Loucy (cell line): Measurements from ENCODE around the gene COL23A1.

ENCODE experiments used
- H2AFZ ChIP-seq: fragments of 200-600 bp; sonication (generic); 2 replicates; pipeline ENCODE4 v1.6.0; 2016; ENCODE audit warnings: antibody characterized with exemption, mild to moderate bottlenecking, low read length, moderate library complexity
- H3F3A ChIP-seq: fragments of 200-600 bp; 2 replicates; pipeline ENCODE4 v1.6.0; 2016; ENCODE audit warnings: antibody characterized with exemption, low read depth, mild to moderate bottlenecking
- H3K27me3 ChIP-seq: fragments of 200-600 bp; sonication (generic); 2 replicates; pipeline ENCODE4 v1.6.1; 2014; ENCODE audit warnings: low read length, mild to moderate bottlenecking; ENCODE audit not compliant: insufficient read depth, poor library complexity, severe bottlenecking
- H3K36me3 ChIP-seq: fragments of 200-600 bp; sonication (generic); 2 replicates; pipeline ENCODE4 v1.6.1; 2016; ENCODE audit warnings: low read length; ENCODE audit not compliant: insufficient read depth
- H3K4me1 ChIP-seq: fragments of 200-600 bp; sonication (generic); 2 replicates; pipeline ENCODE4 v1.5.1; 2014; ENCODE audit warnings: low read length, mild to moderate bottlenecking; ENCODE audit not compliant: insufficient read depth, poor library complexity, severe bottlenecking
- H3K4me2 ChIP-seq: fragments of 200-600 bp; sonication (generic); 2 replicates; pipeline ENCODE4 v1.6.0; 2014; ENCODE audit warnings: antibody characterized with exemption, low read length, low read depth, mild to moderate bottlenecking; ENCODE audit not compliant: poor library complexity, severe bottlenecking
- H3K4me3 ChIP-seq: fragments of 200-600 bp; sonication (generic); 2 replicates; pipeline ENCODE4 v1.5.1; 2014; ENCODE audit warnings: low read length, mild to moderate bottlenecking, mixed read lengths; ENCODE audit not compliant: poor library complexity, severe bottlenecking
- H3K79me2 ChIP-seq: fragments of 200-600 bp; sonication (generic); 2 replicates; pipeline ENCODE4 v1.6.1; 2014; ENCODE audit warnings: low read length; ENCODE audit not compliant: insufficient read depth
- H3K9ac ChIP-seq: fragments of 200-600 bp; sonication (generic); 2 replicates; pipeline ENCODE4 v1.6.0; 2014; ENCODE audit warnings: mild to moderate bottlenecking, low read depth, low read length, moderate library complexity; ENCODE audit not compliant: poor library complexity, severe bottlenecking
- H3K9me2 ChIP-seq: fragments of 200-600 bp; sonication (generic); replicated peaks from 2 replicates; pipeline ENCODE4 v1.6.1; 2016; ENCODE audit warnings: low read depth, low read length, mixed read lengths
- H3K9me3 ChIP-seq: fragments of 200-600 bp; sonication (generic); 2 replicates; pipeline ENCODE4 v1.6.1; 2014; ENCODE audit warnings: mild to moderate bottlenecking, antibody characterized with exemption, low read length, low read depth; ENCODE audit not compliant: insufficient read depth
- H4K20me1 ChIP-seq: fragments of 200-600 bp; sonication (generic); 2 replicates; pipeline ENCODE4 v1.6.0; 2014; ENCODE audit warnings: antibody characterized with exemption, low read length, mild to moderate bottlenecking; ENCODE audit not compliant: insufficient read depth, poor library complexity, severe bottlenecking
- EZH2phosphoT487 ChIP-seq: fragments of 200-600 bp; IDR thresholded peaks from 2 replicates; pipeline ENCODE4 v1.6.1; 2018; ENCODE audit warnings: antibody characterized with exemption, mild to moderate bottlenecking, moderate library complexity, borderline replicate concordance
- TF ChIP-seq, protein P1 (sequence below): fragments of 200-600 bp; sonication (generic); conservative IDR thresholded peaks from 2 replicates; pipeline ENCODE4 v1.5.1; 2014; ENCODE audit warnings: mild to moderate bottlenecking, antibody characterized with exemption, low read length

COL23A1 gene

DNA sequence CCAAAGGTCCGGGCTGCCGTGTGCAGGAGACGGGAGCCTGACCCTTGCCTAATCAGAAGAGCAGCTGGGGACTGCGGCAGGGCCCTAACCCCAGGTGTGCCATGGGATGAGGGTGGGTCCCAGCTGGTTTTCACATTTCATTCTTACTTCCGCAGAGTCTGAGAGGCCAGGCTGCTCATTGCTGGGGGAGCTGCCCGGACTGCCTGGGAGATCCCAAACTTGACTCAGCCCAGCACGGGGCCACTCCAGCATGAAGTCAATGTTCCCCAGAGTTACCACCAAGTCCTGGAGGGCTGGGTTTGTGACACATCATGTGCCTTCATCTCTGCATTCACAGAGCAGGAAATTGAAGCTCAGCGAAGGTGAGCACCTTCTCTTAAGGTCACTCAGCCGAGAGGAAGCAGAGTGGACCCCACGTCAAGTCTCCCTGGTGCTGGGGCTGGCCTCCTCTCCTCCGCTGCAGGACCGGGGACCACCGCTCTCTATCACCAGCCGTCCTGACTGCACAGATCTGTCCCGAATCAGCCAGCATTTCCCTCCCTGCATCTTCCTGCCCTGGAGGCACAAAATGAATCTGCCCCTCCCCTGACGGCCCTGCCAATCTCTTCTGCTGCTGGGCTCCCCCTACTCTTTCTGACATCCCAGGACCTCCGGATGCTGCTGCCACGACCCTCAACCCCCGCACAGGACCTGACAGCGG lies 303.0 kb downstream of the COL23A1 start:
- H3K4me3 ChIP-seq, result no peak overlapping the region
- no peaks in the 10 kb centered on the region for H4K20me1 ChIP-seq
- no peak overlapping the region for H3K4me2 ChIP-seq
- no peaks in the 10 kb centered on the region for H3K27me3 ChIP-seq
- H3K9me3 ChIP-seq, result no peaks in the 10 kb centered on the region
- H3K36me3 ChIP-seq, result no peaks in the 10 kb centered on the region
- H3K9ac ChIP-seq, result no peak overlapping the region
- no peaks in the 10 kb centered on the region for H3K4me1 ChIP-seq
- H2AFZ ChIP-seq, result no peak overlapping the region
- H3K9me2 ChIP-seq, result no peaks in the 10 kb centered on the region
- no peaks in the 10 kb centered on the region for H3F3A ChIP-seq
- H3K79me2 ChIP-seq, result no peaks in the 10 kb centered on the region
- TF ChIP-seq, protein P1, sequence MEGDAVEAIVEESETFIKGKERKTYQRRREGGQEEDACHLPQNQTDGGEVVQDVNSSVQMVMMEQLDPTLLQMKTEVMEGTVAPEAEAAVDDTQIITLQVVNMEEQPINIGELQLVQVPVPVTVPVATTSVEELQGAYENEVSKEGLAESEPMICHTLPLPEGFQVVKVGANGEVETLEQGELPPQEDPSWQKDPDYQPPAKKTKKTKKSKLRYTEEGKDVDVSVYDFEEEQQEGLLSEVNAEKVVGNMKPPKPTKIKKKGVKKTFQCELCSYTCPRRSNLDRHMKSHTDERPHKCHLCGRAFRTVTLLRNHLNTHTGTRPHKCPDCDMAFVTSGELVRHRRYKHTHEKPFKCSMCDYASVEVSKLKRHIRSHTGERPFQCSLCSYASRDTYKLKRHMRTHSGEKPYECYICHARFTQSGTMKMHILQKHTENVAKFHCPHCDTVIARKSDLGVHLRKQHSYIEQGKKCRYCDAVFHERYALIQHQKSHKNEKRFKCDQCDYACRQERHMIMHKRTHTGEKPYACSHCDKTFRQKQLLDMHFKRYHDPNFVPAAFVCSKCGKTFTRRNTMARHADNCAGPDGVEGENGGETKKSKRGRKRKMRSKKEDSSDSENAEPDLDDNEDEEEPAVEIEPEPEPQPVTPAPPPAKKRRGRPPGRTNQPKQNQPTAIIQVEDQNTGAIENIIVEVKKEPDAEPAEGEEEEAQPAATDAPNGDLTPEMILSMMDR, result no peak
- TF ChIP-seq EZH2phosphoT487, result no peak

DNA sequence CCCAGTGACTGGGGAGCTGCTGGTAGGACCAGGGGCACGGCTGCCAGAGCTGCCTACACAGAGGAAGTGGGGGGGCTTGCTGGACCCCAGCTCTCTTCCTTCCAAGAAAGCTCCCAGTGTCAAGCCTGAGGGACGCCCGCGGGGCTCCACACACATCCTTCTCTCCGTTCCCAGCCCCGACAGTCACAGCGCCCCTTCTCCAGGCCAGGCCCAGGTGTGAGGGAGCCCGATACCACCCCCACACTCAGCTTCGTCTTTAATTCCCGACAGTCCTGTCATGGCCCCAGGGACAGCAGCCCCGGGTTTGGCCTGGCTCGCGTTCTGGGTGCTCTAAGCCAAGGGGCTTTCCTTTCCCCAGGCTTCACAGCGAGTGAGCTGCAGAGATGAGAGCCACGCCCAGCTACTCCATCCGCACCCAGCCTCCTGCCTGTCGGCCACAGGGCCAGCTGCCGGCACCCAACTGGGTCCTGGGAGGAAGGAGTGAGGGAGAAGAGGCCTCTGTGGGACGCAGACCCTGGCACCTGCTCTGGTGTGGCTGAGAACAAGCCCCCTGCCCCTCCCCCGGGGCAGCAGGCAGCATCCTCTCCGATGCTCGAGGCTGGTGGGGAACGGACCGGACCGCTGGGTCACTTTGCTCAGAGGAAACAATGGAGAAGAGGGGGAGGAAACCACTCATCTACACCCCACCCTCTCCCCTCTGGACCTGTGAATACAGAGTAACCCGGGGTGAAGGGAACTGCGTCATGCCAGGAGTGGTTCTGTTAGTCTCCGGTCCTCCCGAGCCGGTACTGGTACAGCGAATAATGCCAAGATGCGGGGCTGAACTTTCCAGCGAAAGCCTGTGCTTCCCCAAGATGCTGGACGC lies 303.7 kb downstream of the COL23A1 start:
- TF ChIP-seq EZH2phosphoT487, result no peak
- TF ChIP-seq, protein P1, result no peak
- Histone ChIP-seq H4K20me1 (no peaks in the 10 kb centered on the region), H3K9me3 (no peaks in the 10 kb centered on the region), H3K79me2 (no peaks in the 10 kb centered on the region), H3K9ac (no peak overlapping the region), H3K27me3 (no peaks in the 10 kb centered on the region), H3K9me2 (no peaks in the 10 kb centered on the region), H3K4me2 (no peak overlapping the region), H3K4me1 (no peaks in the 10 kb centered on the region), H3K36me3 (no peaks in the 10 kb centered on the region), H3K4me3 (no peak overlapping the region), H2AFZ (no peak overlapping the region), H3F3A (no peaks in the 10 kb centered on the region)

DNA sequence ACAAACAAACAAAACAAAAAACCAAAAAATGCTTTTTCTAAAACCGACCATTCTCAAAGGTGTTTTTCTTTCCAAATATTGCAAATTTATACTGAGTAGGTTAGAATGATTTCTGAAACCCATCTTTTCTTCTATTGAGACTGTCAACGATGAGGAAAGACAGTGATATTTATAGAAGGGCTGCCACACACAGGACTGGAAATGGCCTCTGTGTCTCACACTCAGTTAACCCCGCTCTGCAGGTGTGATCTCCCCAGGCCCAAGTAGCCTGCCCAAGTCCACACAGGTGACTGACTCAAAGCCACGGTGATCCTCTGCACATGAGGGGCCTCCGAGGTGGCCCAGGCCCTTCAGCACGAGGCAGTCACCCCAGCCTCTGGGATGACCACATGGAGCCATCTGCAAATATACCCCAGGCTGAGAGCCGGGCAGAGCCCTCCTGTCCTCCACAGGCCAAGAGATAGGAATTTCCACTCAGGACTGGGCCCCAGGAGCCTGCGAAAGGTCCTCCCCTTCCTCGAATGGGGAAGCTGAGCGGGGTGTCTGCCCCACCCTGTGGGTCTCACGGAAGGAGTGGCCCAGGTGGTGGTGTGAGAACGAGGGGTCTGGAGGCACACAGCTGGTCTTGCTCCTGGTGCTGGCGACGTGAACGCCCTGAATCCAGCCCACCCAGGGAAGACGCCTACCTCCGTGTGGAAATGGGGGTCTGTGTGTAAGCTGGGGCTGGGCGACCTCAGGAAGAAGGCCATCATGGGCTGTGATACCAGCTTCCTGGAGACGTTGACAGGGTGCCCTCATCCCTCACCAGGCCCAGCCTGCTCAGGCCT lies 304.6 kb downstream of the COL23A1 start:
- Histone ChIP-seq H3K4me1 (no peaks in the 10 kb centered on the region), H4K20me1 (no peaks in the 10 kb centered on the region), H3K36me3 (no peaks in the 10 kb centered on the region), H3K9ac (no peak overlapping the region), H3K9me2 (no peaks in the 10 kb centered on the region), H3F3A (no peaks in the 10 kb centered on the region), H3K79me2 (no peaks in the 10 kb centered on the region), H3K4me3 (no peak overlapping the region), H3K27me3 (no peaks in the 10 kb centered on the region), H3K4me2 (no peak overlapping the region), H3K9me3 (no peaks in the 10 kb centered on the region), H2AFZ (no peak overlapping the region)
- TF ChIP-seq, protein P1, result no peak
- TF ChIP-seq EZH2phosphoT487, result no peak
